Mononuclear cell (primary cell): Measurements from ENCODE around the gene HELLS. TPM values are rescaled to one million over a fixed set of nuclear protein-coding genes. Genes with fewer than 3 reads are reported as not detected.
"Not testable (repeated sequence)": the region's sequence is repeated elsewhere in the genome, so short reads cannot be mapped to it uniquely, and the experiment has no call there.

ENCODE experiments used
- H3K27me3 ChIP-seq: 2 replicates; pipeline ENCODE4 v1.6.0; 2011; ENCODE audit warnings: low read length, control low read depth; ENCODE audit not compliant: insufficient read depth
- H3K4me1 ChIP-seq: 2 replicates; pipeline ENCODE4 v1.5.1; 2011; ENCODE audit warnings: mild to moderate bottlenecking, low read length, control low read depth; ENCODE audit not compliant: insufficient read depth
- H3K4me3 ChIP-seq: 2 replicates; pipeline ENCODE4 v1.5.1; 2011; ENCODE audit warnings: mild to moderate bottlenecking, low read length, moderate library complexity
- H3K9me3 ChIP-seq: 2 replicates; pipeline ENCODE4 v1.5.1; 2011; ENCODE audit warnings: low read depth, mild to moderate bottlenecking, control low read depth, low read length
- total RNA-seq: library from RNA; depleted of rRNA; stranded (reverse); fragments of >200 nt; gene quantifications from one replicate; pipeline ENCODE4 v1.2.3, GENCODE V29; 2012

HELLS gene
- total RNA-seq, 1 donor = 19.7 TPM

GRCh38 chr10:94631077-94631875 lies 85.7 kb downstream of the HELLS start:
- Histone ChIP-seq H3K27me3 (no peaks in the 10 kb centered on the region), H3K4me1 (no peaks in the 10 kb centered on the region), H3K9me3 (no peaks in the 10 kb centered on the region), H3K4me3 (no peak overlapping the region)

- Histone ChIP-seq H3K27me3 (no peaks in the 10 kb centered on the region), H3K9me3 (no peaks in the 10 kb centered on the region), H3K4me3 (no peak overlapping the region), H3K4me1 (no peaks in the 10 kb centered on the region)
Measured at GRCh38 chr10:94632954-94633353, 87.4 kb downstream of the HELLS start.

- H3K27me3 ChIP-seq, H3K9me3 ChIP-seq, H3K4me3 ChIP-seq, H3K4me1 ChIP-seq: not testable (repeated sequence)
Measured at GRCh38 chr10:94638097-94638496, 92.5 kb downstream of the HELLS start.

- H3K4me1 ChIP-seq = no peaks in the 10 kb centered on the region
- H3K4me3 ChIP-seq = no peak overlapping the region
- H3K9me3 ChIP-seq = no peaks in the 10 kb centered on the region
- H3K27me3 ChIP-seq = no peaks in the 10 kb centered on the region
Measured at GRCh38 chr10:94639902-94640301, 94.3 kb downstream of the HELLS start.

- H3K9me3 ChIP-seq = no peaks in the 10 kb centered on the region
- no peak overlapping the region for H3K4me3 ChIP-seq
- H3K4me1 ChIP-seq = no peaks in the 10 kb centered on the region
- no peaks in the 10 kb centered on the region for H3K27me3 ChIP-seq
Measured at GRCh38 chr10:94640562-94640961, 95.0 kb downstream of the HELLS start.

GRCh38 chr10:94641480-94641879 lies 95.9 kb downstream of the HELLS start:
- Histone ChIP-seq H3K4me1 (no peaks in the 10 kb centered on the region), H3K27me3 (no peaks in the 10 kb centered on the region), H3K9me3 (no peaks in the 10 kb centered on the region), H3K4me3 (no peak overlapping the region)

- H3K4me1 ChIP-seq = no peaks in the 10 kb centered on the region
- H3K9me3 ChIP-seq = no peaks in the 10 kb centered on the region
- no peaks in the 10 kb centered on the region for H3K27me3 ChIP-seq
- no peak overlapping the region for H3K4me3 ChIP-seq
Measured at GRCh38 chr10:94644352-94644751, 98.8 kb downstream of the HELLS start.

- no peaks in the 10 kb centered on the region for H3K27me3 ChIP-seq
- no peaks in the 10 kb centered on the region for H3K9me3 ChIP-seq
- H3K4me1 ChIP-seq = no peaks in the 10 kb centered on the region
- no peak overlapping the region for H3K4me3 ChIP-seq
Measured at GRCh38 chr10:94645285-94645684, 99.7 kb downstream of the HELLS start.

Other genes starting within 250 kb of the HELLS start
- gene NOC3L, start 182.8 kb upstream of the HELLS start, total RNA-seq = 11.2 TPM
- gene TBC1D12, start 143.2 kb upstream of the HELLS start, total RNA-seq = 18.2 TPM
- gene CYP2C18, start 137.9 kb downstream of the HELLS start, total RNA-seq = not detected
- gene CYP2C19, start 216.9 kb downstream of the HELLS start, total RNA-seq = not detected